ENCODE data around the gene POTEE.
"Not testable (repeated sequence)": the region's sequence is repeated elsewhere in the genome, so short reads cannot be mapped to it uniquely, and the experiment has no call there.

The POTEE gene

DNA sequence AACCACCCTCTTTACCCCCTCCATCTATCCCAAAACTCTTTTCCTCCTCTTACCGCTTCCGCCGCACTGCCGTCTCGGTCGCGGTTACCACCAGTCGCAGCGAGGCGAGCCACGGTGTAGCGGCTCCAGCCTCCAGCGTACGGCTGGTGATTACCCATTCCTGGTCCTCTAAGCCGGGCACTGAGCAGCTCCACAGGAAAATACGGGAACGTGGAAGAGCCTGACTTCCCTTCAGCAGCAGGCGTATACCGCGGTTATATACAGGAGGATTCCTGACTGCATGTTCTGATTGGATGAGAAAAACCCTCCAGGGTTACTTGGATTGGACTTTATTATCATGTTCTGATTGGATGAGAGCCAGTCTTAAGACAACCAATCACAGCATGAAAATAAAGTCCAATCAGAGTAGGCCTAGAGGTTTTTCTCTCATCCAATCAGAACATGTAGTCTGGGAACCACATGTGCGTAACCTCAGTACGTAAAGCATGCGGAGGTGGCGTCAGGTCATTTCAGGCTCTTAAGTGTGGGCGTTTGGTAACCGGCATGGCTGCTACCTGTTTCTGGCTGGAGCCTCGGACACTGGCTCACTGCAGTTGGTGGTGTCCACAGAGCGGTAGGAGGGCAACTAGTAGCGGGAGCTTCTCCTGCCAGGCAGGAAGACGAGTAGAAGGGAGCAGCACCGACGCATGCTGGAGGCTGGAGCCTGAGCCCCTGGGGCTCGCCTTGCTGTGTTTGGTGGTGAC, at the start of gene POTEE:
Gene POTEE (plus strand): TSS at position 507 of the 743 bp plus-strand sequence. CDS start 8,867 bp downstream, outside the sequence.
- not testable (repeated sequence) for H3K9me3 ChIP-seq (ENCODE audit: severe bottlenecking); H3K27ac ChIP-seq (ENCODE audit: poor library complexity, severe bottlenecking); H3K27me3 ChIP-seq (ENCODE audit: insufficient read depth, poor library complexity, severe bottlenecking); ATAC-seq (ENCODE audit: low read depth); H3K36me3 ChIP-seq (ENCODE audit: low read depth); H3K4me1 ChIP-seq (ENCODE audit: insufficient read depth, poor library complexity, severe bottlenecking); DNase-seq (ENCODE audit: low spot score); H3K4me3 ChIP-seq (ENCODE audit: severe bottlenecking)

DNA sequence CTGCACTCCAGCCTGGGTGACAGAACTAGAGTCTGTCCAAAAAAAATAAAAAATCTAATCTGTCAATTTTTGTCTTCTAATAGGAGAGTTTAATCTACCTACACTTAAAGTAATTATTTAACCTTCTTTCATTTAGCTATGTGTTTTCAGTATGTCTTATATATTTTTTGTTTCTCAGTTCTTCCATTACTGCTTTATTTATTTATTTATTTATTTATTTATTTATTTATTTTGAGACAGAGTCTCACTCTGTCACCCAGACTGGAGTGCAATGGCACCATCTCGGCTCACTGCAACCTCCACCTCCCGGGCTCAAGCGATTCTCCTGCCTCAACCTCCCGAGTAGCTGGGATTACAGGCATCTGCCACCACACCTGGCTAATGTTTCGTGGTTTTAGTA, 43.8 kb upstream of the POTEE start:
- not testable (repeated sequence) for H3K27me3 ChIP-seq (ENCODE audit: insufficient read depth, poor library complexity, severe bottlenecking); H3K27ac ChIP-seq (ENCODE audit: poor library complexity, severe bottlenecking); ATAC-seq (ENCODE audit: low read depth); H3K4me3 ChIP-seq (ENCODE audit: severe bottlenecking); DNase-seq (ENCODE audit: low spot score); H3K9me3 ChIP-seq (ENCODE audit: severe bottlenecking); H3K4me1 ChIP-seq (ENCODE audit: insufficient read depth, poor library complexity, severe bottlenecking); H3K36me3 ChIP-seq (ENCODE audit: low read depth)

DNA sequence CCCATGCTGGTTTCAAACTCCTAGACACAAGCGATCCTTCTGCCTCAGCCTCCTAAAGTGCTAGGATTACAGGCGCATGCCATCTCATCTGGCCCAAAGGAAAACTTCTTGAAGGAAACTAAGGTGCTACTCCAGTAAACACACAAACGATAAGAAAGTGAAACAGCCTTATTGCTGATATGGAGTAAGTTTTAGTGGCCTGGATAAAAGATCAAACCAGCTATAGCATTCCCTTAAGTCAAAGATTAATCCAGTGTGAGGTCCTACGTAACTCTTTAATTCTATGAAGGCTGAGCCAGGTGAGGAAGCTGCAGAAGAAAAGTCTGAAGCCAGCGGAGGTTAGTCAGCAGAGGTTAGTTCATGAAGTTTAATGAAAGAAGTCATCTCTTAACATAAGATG, 40.8 kb upstream of the POTEE start:
- DNase-seq (ENCODE audit: low spot score) (no peak), ATAC-seq (ENCODE audit: low read depth) (no peak)
- no peaks in the 10 kb centered on the region for H3K9me3 ChIP-seq (ENCODE audit: severe bottlenecking)
- H3K36me3 ChIP-seq (ENCODE audit: low read depth), result no peaks in the 10 kb centered on the region
- no peak overlapping the region for H3K27ac ChIP-seq (ENCODE audit: poor library complexity, severe bottlenecking)
- H3K4me1 ChIP-seq (ENCODE audit: insufficient read depth, poor library complexity, severe bottlenecking), result no peaks in the 10 kb centered on the region
- no peak overlapping the region for H3K4me3 ChIP-seq (ENCODE audit: severe bottlenecking)
- TF ChIP-seq, protein P1, sequence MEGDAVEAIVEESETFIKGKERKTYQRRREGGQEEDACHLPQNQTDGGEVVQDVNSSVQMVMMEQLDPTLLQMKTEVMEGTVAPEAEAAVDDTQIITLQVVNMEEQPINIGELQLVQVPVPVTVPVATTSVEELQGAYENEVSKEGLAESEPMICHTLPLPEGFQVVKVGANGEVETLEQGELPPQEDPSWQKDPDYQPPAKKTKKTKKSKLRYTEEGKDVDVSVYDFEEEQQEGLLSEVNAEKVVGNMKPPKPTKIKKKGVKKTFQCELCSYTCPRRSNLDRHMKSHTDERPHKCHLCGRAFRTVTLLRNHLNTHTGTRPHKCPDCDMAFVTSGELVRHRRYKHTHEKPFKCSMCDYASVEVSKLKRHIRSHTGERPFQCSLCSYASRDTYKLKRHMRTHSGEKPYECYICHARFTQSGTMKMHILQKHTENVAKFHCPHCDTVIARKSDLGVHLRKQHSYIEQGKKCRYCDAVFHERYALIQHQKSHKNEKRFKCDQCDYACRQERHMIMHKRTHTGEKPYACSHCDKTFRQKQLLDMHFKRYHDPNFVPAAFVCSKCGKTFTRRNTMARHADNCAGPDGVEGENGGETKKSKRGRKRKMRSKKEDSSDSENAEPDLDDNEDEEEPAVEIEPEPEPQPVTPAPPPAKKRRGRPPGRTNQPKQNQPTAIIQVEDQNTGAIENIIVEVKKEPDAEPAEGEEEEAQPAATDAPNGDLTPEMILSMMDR (IDR thresholded peaks at IDR 0.05; ENCODE audit: poor library complexity, severe bottlenecking), result no peak
- no peaks in the 10 kb centered on the region for H3K27me3 ChIP-seq (ENCODE audit: insufficient read depth, poor library complexity, severe bottlenecking)

DNA sequence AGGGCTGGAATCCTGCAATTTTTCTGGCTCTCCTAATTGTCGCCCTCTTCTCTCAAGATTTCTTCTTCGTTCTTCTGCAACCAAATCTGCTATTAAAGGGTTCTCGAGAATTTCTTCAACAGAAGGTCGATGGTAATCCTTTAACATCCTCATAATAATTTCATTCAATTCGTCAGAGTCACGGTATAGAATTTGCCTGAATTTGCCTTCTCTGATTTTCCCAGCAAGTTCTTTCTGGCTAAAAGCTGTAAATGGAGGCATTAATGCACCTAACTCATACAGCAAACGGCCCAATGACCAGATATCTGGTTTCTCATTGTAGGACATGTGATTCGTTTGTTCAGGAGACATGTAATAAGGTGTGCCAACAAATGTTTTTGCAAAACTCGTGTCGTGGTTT, 31.3 kb upstream of the POTEE start:
- ATAC-seq (ENCODE audit: low read depth); H3K9me3 ChIP-seq (ENCODE audit: severe bottlenecking); H3K27ac ChIP-seq (ENCODE audit: poor library complexity, severe bottlenecking); H3K36me3 ChIP-seq (ENCODE audit: low read depth); DNase-seq (ENCODE audit: low spot score); H3K4me1 ChIP-seq (ENCODE audit: insufficient read depth, poor library complexity, severe bottlenecking); H3K4me3 ChIP-seq (ENCODE audit: severe bottlenecking): not testable (repeated sequence)
- H3K27me3 ChIP-seq (ENCODE audit: insufficient read depth, poor library complexity, severe bottlenecking), result peaks cover 13% of the 10 kb centered on the region

DNA sequence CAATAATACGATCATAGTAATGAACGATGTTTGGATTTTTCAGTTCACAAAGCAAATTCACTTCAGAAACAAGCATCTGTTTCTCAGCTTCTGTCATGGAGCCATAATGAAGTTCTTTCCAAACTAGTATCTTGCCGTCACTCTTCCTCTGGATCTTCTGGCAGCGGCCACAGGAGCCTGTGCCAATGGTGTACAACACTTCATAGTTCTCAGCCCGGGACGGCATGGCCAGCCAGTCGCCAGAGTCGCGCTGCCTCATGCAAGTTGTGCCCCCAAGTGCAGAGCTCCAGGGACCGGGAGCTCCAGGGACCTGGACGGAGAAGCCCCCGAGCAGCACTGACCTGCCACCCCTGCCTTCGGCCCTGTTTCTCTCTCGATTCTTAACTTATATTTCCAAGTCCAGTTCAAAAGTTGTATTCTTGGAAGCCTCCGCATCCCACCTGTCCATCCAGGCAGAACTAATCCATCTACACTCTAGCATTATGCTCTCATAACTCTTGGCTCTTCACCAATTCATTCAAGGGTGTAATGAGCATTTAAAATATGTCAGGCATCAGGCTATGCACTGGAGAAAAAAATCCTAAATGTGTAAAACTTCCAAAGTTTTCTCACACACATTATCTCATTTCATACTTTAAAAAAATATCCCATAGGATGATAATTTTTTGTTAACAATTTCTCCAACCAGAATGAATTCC, 30.5 kb upstream of the POTEE start:
- H3K4me3 ChIP-seq (ENCODE audit: severe bottlenecking); H3K4me1 ChIP-seq (ENCODE audit: insufficient read depth, poor library complexity, severe bottlenecking); H3K27ac ChIP-seq (ENCODE audit: poor library complexity, severe bottlenecking); ATAC-seq (ENCODE audit: low read depth); H3K36me3 ChIP-seq (ENCODE audit: low read depth); H3K9me3 ChIP-seq (ENCODE audit: severe bottlenecking); DNase-seq (ENCODE audit: low spot score): not testable (repeated sequence)
- H3K27me3 ChIP-seq (ENCODE audit: insufficient read depth, poor library complexity, severe bottlenecking), result peaks cover 13% of the 10 kb centered on the region

DNA sequence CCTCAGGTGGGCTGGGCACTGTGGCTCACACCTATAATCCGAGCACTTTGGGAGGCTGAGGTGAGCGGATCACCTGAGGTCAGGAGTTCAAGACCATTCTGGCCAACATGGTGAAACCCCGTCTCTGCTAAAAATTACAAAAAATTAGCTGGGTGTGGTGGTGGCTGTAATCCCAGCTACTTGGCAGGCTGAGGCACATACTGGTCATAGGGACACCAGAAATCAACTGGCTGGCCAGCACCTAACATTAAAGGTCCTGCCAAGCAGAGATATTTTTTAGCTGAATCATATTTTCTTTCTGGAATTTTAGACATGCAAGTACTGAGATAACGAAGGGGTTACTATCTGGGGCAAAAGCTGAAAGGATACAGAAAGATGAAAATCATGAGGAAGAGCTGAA, 27.9 kb upstream of the POTEE start:
- ATAC-seq (ENCODE audit: low read depth); H3K9me3 ChIP-seq (ENCODE audit: severe bottlenecking); H3K27ac ChIP-seq (ENCODE audit: poor library complexity, severe bottlenecking); H3K36me3 ChIP-seq (ENCODE audit: low read depth); H3K4me3 ChIP-seq (ENCODE audit: severe bottlenecking); H3K4me1 ChIP-seq (ENCODE audit: insufficient read depth, poor library complexity, severe bottlenecking); DNase-seq (ENCODE audit: low spot score); H3K27me3 ChIP-seq (ENCODE audit: insufficient read depth, poor library complexity, severe bottlenecking): not testable (repeated sequence)

DNA sequence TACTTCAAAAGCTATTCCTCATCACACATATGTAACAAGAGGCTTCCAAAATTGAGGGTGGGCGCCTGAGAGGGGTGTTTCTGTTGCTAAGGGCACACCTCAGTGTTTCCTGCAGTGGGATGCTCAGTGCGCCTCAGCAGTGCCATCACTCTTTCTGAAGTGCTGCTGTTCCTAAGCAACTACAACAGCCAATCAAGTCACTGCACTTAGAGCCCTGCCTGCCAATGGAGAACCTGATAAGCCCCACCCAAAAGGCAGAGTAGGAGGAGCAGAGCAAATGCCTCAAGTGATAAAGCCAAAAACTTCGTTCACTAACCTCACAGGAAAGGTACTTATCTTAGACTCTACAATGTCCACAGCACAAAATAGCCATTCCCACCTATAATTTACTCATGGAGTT, 15.9 kb upstream of the POTEE start:
- peaks cover 12% of the 10 kb centered on the region for H3K27me3 ChIP-seq (ENCODE audit: insufficient read depth, poor library complexity, severe bottlenecking)
- H3K9me3 ChIP-seq (ENCODE audit: severe bottlenecking); ATAC-seq (ENCODE audit: low read depth); H3K4me1 ChIP-seq (ENCODE audit: insufficient read depth, poor library complexity, severe bottlenecking); DNase-seq (ENCODE audit: low spot score); H3K4me3 ChIP-seq (ENCODE audit: severe bottlenecking); H3K27ac ChIP-seq (ENCODE audit: poor library complexity, severe bottlenecking); H3K36me3 ChIP-seq (ENCODE audit: low read depth): not testable (repeated sequence)

DNA sequence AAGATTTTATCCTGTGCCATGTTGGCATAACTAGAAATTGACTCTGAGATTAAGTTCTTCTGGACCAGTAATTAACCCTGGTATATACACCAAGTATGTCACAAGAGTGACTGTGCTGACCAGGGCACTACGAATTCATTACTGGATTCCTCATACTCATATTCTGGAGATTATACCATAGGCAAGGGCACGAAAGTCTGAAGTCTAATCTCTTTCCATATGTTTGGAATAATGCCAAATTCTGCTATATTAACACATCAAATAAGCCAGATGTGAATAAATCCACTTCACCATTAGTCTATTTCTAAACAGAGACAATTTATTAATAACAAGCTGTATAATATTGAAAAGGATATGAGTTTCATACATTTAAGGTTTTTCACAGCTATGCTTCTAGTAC, 13.2 kb upstream of the POTEE start:
- H3K4me1 ChIP-seq (ENCODE audit: insufficient read depth, poor library complexity, severe bottlenecking); H3K27ac ChIP-seq (ENCODE audit: poor library complexity, severe bottlenecking); ATAC-seq (ENCODE audit: low read depth); H3K9me3 ChIP-seq (ENCODE audit: severe bottlenecking); H3K36me3 ChIP-seq (ENCODE audit: low read depth); DNase-seq (ENCODE audit: low spot score); H3K4me3 ChIP-seq (ENCODE audit: severe bottlenecking): not testable (repeated sequence)
- H3K27me3 ChIP-seq (ENCODE audit: insufficient read depth, poor library complexity, severe bottlenecking), result peaks cover 19% of the 10 kb centered on the region
